GM12891 (cell line): Measurements from ENCODE around the gene SRGAP2B.
"Not testable (repeated sequence)": the region's sequence is repeated elsewhere in the genome, so short reads cannot be mapped to it uniquely, and the experiment has no call there.

Source experiments
- POLR2A ChIP-seq: IDR thresholded peaks from 2 replicates; pipeline ENCODE4 v1.6.1; 2011; ENCODE audit warnings: low read depth, low read length, control low read depth
- SPI1 ChIP-seq: IDR thresholded peaks from 2 replicates; pipeline ENCODE4 v1.6.1; 2011; ENCODE audit warnings: low read depth, low read length, control low read depth
- TAF1 ChIP-seq: IDR thresholded peaks from 2 replicates; pipeline ENCODE4 v1.6.1; 2011; ENCODE audit warnings: low read depth, low read length, control low read depth

DNA sequence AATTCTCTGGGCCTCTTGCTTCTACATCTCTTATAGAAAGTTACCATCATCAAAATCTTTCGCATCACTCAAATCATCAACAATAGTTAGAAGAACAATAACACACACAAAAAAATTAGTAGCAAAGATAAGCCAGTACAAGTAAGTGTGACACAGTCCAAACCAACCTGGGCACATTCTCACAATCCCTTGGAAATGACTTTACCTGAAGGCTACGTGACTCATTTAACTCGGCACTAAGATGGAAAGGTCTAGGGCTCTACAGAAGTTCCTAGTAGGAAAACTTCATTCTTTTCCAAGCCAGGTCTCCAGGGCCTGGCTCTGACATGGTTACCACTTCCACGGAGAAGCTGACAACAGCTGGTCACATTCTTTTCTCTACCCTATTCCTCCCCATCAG lies 41.7 kb downstream of the SRGAP2B start:
- not testable (repeated sequence) for TF ChIP-seq TAF1, POLR2A, SPI1
